Activated naive CD4-positive, alpha-beta T cell treated with anti-CD3 and anti-CD28 coated beads, Interleukin-2, amount 50 U/mL, for 16 hours (primary cell): Measurements from ENCODE around the gene CCDC33.

Experiments
- DNase-seq: peaks from one replicate; pipeline ENCODE4 v3.0.0-alpha.2; 2020

CCDC33 gene

GRCh38 chr15:74235962-74236361, at the start of gene CCDC33:
CCDC33 (plus strand) TSS chr15:74236326; CDS start chr15:74236720, 394 bp downstream.
- no peak for DNase-seq

- no peak for DNase-seq
Observed at GRCh38 chr15:74188216-74188615, 47.9 kb upstream of the CCDC33 start.

- no peak for DNase-seq
Observed at GRCh38 chr15:74191798-74192197, 44.3 kb upstream of the CCDC33 start.

GRCh38 chr15:74192751-74193150, 43.4 kb upstream of the CCDC33 start:
- no peak for DNase-seq

GRCh38 chr15:74193299-74193718, 42.8 kb upstream of the CCDC33 start:
- DNase-seq: no peak

- no peak for DNase-seq
Observed at GRCh38 chr15:74193905-74194304, 42.2 kb upstream of the CCDC33 start.

GRCh38 chr15:74194572-74195559, 41.3 kb upstream of the CCDC33 start:
- DNase-seq: no peak

GRCh38 chr15:74196175-74196574, 40.0 kb upstream of the CCDC33 start:
- no peak for DNase-seq

- no peak for DNase-seq
Observed at GRCh38 chr15:74197176-74197965, 38.8 kb upstream of the CCDC33 start.

GRCh38 chr15:74199297-74199652, 36.9 kb upstream of the CCDC33 start:
- DNase-seq: no peak

GRCh38 chr15:74200412-74200815, 35.7 kb upstream of the CCDC33 start:
- DNase-seq: no peak

- no peak for DNase-seq
Observed at GRCh38 chr15:74200871-74201419, 35.2 kb upstream of the CCDC33 start.

GRCh38 chr15:74201710-74202420, 34.3 kb upstream of the CCDC33 start:
- DNase-seq: no peak

- no peak for DNase-seq
Observed at GRCh38 chr15:74202452-74203401, 33.4 kb upstream of the CCDC33 start, which contains the start of gene STRA6. STRA6 (minus strand) TSS chr15:74202787; CDS start chr15:74202267, 520 bp downstream.

GRCh38 chr15:74203914-74204431, 32.2 kb upstream of the CCDC33 start:
- no peak for DNase-seq

- no peak for DNase-seq
Observed at GRCh38 chr15:74205582-74205947, 30.6 kb upstream of the CCDC33 start.

- DNase-seq: no peak
Observed at GRCh38 chr15:74206801-74207281, 29.3 kb upstream of the CCDC33 start.

GRCh38 chr15:74207652-74208440, 28.3 kb upstream of the CCDC33 start:
- DNase-seq: no peak

GRCh38 chr15:74208496-74208895, 27.6 kb upstream of the CCDC33 start:
- DNase-seq: no peak

- DNase-seq: no peak
Observed at GRCh38 chr15:74208901-74209559, 27.1 kb upstream of the CCDC33 start.
